NCI-H82 treated with DMSO at 0.1 percent for 48 hours (cell line): ENCODE results near the gene TLX2.
"Not testable (repeated sequence)": the region's sequence is repeated elsewhere in the genome, so short reads cannot be mapped to it uniquely, and the experiment has no call there.

Experiments used
- DNase-seq: peaks from one replicate; lab custom pipeline; 2025; ENCODE audit not compliant: unreplicated experiment; lab: John Stamatoyannopoulos, UW

Gene TLX2

DNA sequence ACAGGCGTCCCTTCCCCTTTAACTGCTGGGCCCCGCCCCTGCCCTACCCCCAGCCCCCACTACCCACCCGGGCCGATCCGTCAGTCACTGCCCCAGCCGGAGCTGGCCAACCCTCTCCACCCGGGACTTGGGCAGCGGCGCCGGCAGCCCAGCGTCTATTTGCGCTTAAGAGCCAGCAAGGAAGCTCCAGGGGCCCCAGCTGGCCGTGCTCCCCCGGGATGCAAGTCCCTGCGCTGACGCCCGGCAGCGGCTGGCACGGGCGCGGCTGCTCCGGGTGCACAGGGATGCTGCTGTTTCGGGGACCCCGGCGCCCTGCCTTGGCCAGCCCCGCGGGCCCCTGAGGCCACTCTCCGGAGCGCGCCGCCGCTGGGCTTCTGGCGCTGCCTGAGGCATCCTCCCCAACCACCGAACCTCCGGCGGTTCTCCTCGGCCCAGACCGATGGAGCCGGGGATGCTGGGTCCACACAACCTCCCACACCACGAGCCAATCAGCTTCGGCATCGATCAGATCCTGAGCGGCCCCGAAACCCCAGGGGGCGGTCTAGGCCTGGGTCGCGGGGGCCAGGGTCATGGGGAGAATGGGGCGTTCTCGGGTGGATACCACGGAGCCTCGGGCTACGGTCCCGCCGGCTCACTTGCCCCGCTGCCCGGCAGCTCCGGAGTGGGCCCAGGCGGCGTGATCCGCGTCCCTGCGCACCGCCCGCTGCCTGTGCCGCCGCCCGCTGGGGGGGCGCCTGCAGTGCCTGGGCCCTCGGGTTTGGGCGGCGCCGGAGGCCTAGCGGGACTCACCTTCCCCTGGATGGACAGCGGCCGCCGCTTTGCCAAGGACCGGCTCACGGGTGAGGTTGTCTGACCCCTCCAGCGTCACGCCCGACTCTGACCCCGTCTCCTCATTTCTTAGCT lies at the start of gene TLX2:
Gene TLX2, plus strand, starts transcription at position 83 of the 903 bp plus-strand sequence. Its CDS starts 357 bp downstream, at position 440.
- DNase-seq, result no peak

- not testable (repeated sequence) for DNase-seq
Measured at GRCh38 chr2:74470742-74471141, 43.5 kb upstream of the TLX2 start.

GRCh38 chr2:74471332-74472065 lies 42.8 kb upstream of the TLX2 start:
- no peak for DNase-seq

DNA sequence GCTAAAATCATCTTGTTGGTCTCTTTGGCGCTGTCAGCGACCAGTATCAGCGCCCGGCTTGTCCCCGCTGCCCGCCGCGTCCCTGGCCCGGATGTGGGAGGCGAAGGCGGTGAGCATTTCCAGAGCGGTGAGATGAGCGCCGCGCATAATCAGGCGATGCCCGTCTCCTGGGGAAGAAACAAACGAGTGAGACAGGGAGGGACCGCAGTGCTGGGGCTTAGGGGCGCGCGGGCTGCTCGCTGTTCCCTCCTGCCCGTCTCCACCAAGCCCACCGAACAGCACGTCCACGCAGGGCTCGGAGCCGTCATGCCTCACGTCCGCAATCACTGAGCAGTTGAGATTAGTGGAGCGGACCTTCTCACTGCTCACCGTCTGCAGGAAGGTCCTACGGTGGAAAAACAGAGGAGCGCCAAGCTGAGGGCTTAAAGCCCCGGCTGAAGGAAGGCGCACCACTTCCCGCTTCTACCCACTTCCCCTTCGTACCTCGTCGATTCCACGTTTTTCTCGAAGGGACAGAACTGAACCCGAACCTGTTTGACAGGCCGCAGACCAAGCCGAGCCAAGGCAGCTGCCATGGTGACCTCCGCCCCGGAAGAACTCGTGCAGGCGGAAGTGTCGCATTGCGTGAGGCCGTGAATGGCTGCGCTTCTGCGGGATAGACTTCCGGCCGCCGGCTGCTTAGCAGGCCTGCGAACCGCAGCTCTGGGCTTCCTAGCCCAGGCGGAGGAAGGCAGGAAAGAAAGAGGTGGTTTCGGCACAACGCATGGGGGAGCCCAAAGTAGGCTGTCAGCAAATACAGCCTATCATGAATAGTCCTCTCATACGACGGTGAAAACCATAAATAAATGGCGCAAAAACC lies 41.9 kb upstream of the TLX2 start, which contains the start of gene MRPL53:
Gene MRPL53, minus strand, starts transcription at position 595 of the 859 bp plus-strand sequence. Its CDS starts 20 bp downstream, at position 575.
- DNase-seq, result peak; percentile 73

DNA sequence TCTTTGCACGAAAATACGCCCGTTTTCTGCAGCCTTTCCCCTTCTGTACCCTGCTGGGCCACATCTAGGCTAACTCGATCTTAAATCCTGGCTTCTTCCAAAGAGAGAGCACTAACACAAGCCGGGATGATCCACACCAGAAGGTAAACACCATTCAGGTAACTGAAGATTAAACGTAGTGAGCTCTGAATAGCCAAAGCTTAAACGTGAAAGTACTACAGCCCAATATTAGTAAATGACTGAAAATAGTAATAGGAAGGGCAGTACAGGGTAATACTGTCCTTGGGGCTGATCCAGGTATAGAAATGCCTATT lies 41.3 kb upstream of the TLX2 start:
- DNase-seq, result no peak

DNA sequence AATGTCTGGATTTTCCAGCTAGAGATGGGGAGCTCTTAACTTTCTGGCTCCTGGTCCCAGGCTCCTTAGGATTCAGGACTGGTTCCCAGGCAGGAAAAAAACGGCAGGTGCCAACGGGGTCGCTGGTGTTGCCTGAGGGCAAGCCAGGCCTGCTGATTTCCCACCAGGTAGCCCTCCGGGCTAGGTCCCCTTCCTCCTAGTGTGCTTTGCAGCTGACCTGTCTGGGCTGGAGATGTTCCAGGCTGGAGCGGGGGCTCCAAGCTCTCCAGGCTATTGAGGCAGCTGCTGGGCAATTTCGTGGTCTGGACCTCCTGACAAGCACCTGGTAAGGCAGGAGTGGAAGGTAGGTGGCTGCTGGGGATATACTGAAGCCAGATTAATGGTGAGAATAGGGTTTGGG lies 39.8 kb upstream of the TLX2 start:
- no peak for DNase-seq

DNA sequence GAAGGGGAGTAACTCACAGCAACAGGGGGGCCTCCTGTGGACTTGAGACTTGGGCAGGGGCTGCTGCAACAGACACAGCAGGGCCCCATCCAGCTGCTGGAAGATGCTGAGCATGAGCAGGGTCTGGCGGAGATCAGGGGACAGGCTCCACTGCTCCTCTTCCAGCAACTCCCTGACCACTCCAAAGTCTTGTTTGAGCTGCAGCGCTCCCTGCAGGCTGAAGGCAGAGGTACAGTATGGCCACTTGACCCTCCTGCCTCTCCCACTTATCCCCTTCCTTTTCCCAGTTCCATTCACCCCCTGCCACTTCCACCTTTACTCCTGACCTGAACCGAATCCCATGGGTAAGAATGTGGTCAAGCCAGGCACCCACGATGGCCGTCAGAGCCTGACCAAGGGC lies 39.4 kb upstream of the TLX2 start:
- no peak for DNase-seq

- no peak for DNase-seq
Measured at GRCh38 chr2:74481431-74481830, 32.8 kb upstream of the TLX2 start.

GRCh38 chr2:74481961-74482800 lies 32.1 kb upstream of the TLX2 start:
- no peak for DNase-seq

- DNase-seq, result peak; percentile 97
Measured at GRCh38 chr2:74482801-74483674, 31.2 kb upstream of the TLX2 start, which contains the start of the genes CCDC142 and TTC31. CCDC142 (minus strand) TSS chr2:74482998; CDS start chr2:74482837, 161 bp downstream. TTC31 (plus strand) TSS chr2:74483081; CDS start chr2:74483096, 15 bp downstream.

DNA sequence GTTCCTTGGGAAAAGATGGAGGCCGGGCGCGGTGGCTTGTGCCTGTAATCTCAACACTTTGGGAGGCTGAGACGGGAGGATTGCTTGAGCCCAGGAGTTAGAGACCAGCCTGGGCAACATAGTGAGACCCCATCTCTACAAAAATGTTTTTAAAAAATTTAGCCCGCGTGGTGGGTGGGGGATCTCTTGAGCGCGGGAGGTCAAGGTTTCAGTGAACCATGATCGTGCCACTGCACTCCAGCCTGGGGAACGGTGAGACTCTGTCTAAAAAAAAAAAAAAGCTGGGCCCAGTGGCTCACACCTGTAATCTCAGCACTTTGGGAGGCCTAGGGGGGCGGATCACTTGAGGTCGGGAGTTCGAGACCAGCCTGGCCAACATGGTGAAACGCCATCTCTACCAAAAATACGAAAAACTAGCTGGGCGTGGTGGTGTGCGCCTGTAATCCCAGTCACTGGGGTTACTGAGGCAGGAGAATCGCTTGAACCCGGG lies 30.5 kb upstream of the TLX2 start:
- DNase-seq, result not testable (repeated sequence)

- no peak for DNase-seq
Measured at GRCh38 chr2:74486141-74486540, 28.1 kb upstream of the TLX2 start.

DNA sequence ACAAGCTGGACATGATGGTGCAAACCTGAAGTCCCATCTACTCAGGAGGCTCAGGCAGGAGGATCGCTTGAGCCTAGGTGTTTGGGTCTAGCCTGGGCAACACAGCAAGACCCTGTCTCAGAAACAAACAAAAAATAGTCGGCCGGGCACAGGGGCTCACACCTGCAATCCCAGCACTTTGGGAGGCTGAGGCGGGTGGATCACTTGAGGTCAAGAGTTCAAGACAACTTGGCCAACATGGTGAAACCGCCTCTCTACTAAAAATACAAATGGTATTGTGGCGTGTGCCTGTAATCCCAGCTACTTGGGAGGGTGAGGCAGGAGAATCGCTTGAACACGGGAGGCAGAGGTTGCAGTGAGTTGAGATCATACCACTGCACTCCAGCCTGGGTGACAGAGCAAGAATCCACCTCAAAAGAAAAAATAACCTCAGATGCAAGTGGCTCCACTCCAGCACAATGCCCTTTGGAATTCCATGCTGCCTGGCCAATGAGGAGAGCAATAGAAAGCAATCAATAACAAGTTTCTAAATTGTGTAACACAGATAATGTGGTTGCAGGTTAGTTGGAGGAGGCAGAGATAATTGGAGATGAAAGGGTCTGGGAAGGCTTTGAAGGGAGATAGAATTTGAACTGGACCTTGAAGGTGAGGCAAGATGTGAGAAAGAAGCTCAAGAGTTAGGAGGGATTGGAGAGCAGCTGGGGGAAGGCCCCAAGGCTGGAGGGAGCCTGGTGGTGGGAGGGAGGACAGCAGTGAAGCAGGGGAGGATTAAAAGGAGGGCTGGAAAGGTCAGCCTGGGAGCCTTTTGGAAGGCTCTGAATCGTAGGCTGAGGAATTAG lies 25.4 kb upstream of the TLX2 start:
- DNase-seq, result peak; percentile 82

- no peak for DNase-seq
Measured at GRCh38 chr2:74489906-74490305, 24.3 kb upstream of the TLX2 start.

DNA sequence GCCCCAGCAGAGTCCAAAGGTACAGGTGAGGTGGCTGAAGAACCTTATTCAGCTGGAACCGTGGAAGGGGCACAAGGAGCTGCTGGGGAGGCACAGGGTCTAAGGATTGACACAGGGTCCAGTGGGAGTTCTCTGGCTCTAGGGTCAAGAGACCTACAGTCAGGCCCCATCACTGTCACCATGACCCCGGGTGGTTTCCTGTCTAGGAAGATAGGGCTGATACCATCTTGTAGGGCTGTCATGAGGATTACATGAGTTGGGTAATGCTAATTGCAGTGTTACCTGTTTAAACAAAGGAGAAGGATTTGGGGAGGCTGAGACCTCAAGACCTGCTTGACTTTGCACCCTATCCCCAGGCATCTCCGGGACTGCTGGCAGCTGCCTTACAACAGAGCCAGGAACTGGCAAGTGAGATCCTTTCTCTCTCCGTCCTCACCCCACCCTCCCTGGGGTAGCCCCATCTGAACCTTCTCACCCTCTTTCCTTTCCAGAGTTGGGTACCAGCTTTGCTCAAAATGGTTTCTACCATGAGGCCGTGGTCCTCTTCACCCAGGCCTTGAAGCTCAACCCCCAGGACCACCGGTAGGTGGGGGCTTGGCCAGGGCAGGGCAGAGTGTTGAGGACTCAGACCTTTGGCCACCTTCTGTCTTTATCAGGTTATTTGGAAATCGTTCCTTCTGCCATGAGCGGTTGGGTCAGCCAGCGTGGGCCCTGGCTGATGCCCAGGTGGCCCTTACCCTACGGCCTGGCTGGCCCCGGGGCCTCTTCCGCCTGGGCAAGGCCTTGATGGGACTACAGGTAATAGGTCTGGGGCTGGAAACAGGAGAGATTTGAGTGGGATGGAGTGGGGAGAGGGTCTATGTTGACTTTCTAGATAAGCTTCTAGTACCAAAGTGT lies 22.4 kb upstream of the TLX2 start:
- DNase-seq, result no peak

- no peak for DNase-seq
Measured at GRCh38 chr2:74493546-74493945, 20.7 kb upstream of the TLX2 start.

GRCh38 chr2:74495440-74495839 lies 18.8 kb upstream of the TLX2 start:
- no peak for DNase-seq
